ENCODE measurements around the gene SCYL3.

DNA sequence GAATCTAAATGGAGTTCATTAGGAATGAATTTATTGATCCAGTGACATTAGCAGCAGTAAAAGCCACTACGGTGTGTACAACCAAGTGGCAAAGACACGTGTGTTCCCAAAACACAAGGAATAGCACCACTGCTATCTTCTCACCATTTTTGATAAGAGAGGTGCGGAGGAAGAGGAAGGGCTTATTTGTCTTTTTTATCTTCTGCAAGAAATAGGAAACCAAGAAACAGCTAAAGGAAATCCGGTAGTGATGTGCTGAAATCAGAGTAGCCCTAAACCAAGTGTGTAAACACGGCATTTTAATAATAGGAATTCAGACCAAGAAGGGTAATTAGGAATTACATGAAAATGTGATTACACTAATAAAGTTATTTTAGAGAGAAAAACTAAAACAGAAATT, 9.1 kb upstream of the SCYL3 start:
- TF ChIP-seq POLR2A (IDR thresholded peaks at IDR 0.05) (no peak), POLR2AphosphoS5 (IDR thresholded peaks at IDR 0.05) (no peak), EP300 (IDR thresholded peaks at IDR 0.05) (no peak)
- TF ChIP-seq, protein P1, sequence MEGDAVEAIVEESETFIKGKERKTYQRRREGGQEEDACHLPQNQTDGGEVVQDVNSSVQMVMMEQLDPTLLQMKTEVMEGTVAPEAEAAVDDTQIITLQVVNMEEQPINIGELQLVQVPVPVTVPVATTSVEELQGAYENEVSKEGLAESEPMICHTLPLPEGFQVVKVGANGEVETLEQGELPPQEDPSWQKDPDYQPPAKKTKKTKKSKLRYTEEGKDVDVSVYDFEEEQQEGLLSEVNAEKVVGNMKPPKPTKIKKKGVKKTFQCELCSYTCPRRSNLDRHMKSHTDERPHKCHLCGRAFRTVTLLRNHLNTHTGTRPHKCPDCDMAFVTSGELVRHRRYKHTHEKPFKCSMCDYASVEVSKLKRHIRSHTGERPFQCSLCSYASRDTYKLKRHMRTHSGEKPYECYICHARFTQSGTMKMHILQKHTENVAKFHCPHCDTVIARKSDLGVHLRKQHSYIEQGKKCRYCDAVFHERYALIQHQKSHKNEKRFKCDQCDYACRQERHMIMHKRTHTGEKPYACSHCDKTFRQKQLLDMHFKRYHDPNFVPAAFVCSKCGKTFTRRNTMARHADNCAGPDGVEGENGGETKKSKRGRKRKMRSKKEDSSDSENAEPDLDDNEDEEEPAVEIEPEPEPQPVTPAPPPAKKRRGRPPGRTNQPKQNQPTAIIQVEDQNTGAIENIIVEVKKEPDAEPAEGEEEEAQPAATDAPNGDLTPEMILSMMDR (IDR thresholded peaks at IDR 0.05), result no peak
